Ishikawa (cell line): ENCODE data around the gene NHSL2.

Source experiments
- CEBPB ChIP-seq: IDR thresholded peaks from 2 replicates; pipeline ENCODE4 v1.6.1; 2012
- TEAD4 ChIP-seq: IDR thresholded peaks from 2 replicates; pipeline ENCODE4 v1.6.1; 2012

GRCh38 chrX:72060196-72060920 lies 149.7 kb downstream of the NHSL2 start:
- TF ChIP-seq TEAD4 = no peak
- TF ChIP-seq CEBPB = no peak
